Pancreas (tissue), 10 donors: ENCODE results near the gene PUS3. TPM values are rescaled to one million over a fixed set of nuclear protein-coding genes. Genes with fewer than 3 reads are reported as not detected.

Experiments used
- ATAC-seq, 4 donors: fragments of 200-7000 bp; cut with Tn5 transposase; one replicate each; pipeline versions ENCODE4 v1.8.0 to v1.9.1; 2020; ENCODE audit warnings: mild to moderate bottlenecking in 4 of 4, moderate library complexity in 4 of 4
- DNase-seq, 6 donors: peaks; one replicate each; pipeline ENCODE4 v3.0.0-alpha.2; 2020
- FAIRE-seq: peaks from 2 replicates; lab custom pipeline; 2012; peaks lifted over from hg19 to GRCh38; lab: Jason Lieb, UNC
- H3K27ac ChIP-seq, 4 donors: fragments of 200-600 bp; sonication (generic); 1 replicate in 3 of 4; 2 replicates in 1 of 4; pipeline versions ENCODE4 v1.5.0 to v1.8.0; 2020
- H3K27me3 ChIP-seq, 4 donors: fragments of 200-600 bp; one replicate each; pipeline ENCODE4 v1.8.0; 2021
- H3K36me3 ChIP-seq, 3 donors: fragments of 200-600 bp; sonication (generic) in 1 of 3; one replicate each; pipeline versions ENCODE4 v1.5.0 to v1.8.0; 2020 to 2021
- H3K4me1 ChIP-seq, 3 donors: fragments of 200-600 bp; one replicate each; pipeline ENCODE4 v1.8.0; 2021
- H3K4me3 ChIP-seq, 4 donors: fragments of 200-600 bp; sonication (generic) in 2 of 4; one replicate each; pipeline versions ENCODE4 v1.5.0 to v1.8.0; 2020 to 2021
- H3K9me3 ChIP-seq, 4 donors: fragments of 200-600 bp; one replicate each; pipeline ENCODE4 v1.8.0; 2021
- WGBS, 2 donors: extraction: QIAGEN DNeasy Blood & Tissue Kit; methylation state at CpG; one replicate each; pipeline ENCODE4 v1.1.7; 2013; 5-methylcytosine and 5-hydroxymethylcytosine counted together
- intact Hi-C, 3 donors: fragments of 100-400 bp; cut with DNase I; formaldehyde crosslinking; loops; one replicate each; pipeline versions ENCODE4 v1.11.1 to v1.14.2; 2022
- polyA plus RNA-seq, 2 donors: library from polyadenylated mRNA; stranded (reverse); fragments of 200-250 nt; gene quantifications; one replicate each; pipeline ENCODE4 v1.2.3, GENCODE V29; 2013
- total RNA-seq, 6 donors: library from RNA; stranded (reverse); fragmentation: NEBNext Ultra II Directional in 4 of 6; extraction: Animal tissue kit (Norgen Biotek cat#: 25700) in 4 of 6; gene quantifications; one replicate each; pipeline versions ENCODE4 v1.2.1 to v1.2.4, GENCODE V29; 2021 to 2023
- TF ChIP-seq, protein P1 (sequence below), 4 donors: fragments of 200-600 bp; sonication (generic) in 3 of 4; IDR thresholded peaks; one replicate each; pipeline versions ENCODE4 v1.5.0 to v1.8.0; 2021; ENCODE audit warnings: antibody characterized with exemption in 4 of 4
- donor health status: healthy with polysubstance abuse.
- donor health status: DM: no; HTN: no; CAD: no; lungs with moderate emphysema.
- donor health status: DM: no; HTN: no; CAD: no.
- donor health status: control.
- donor health status: control.
- donor health status: Bipolar disorder and iron deficiency.
- donor health status: DM: yes; HTN: yes; CAD: no.
- donor health status: DM: no; HTN: no; CAD: no.
- donor health status: DM: no; HTN: no; CAD: no.
- donor health status: DM: yes; HTN: yes; CAD: no.

Gene PUS3
- total and polyA plus RNA-seq, 8 donors = 8.9 to 17.9 (median 10.5) TPM

DNA sequence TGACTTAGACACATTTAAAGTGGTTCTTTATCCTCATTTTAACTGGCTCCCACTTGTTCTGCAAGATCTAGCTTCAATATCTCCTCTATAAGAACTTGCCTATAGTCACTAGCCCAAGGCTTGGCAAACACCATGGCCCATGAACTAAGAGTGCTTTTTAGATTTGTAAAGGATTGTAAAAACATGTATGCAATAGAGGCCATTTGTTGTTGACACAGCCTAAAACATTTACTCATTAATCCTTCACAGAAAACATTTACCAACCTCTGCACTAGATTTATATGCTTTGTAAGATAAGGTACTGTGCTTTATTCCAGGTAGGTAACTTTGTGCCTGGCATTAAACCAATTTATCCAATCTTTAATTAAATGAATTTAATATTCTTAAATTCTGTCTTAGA is 10.0 kb downstream of the PUS3 start:
- ATAC-seq = no peak

GRCh38 chr11:125892071-125892470 is 10.9 kb downstream of the PUS3 start:
- intact Hi-C loops = no loop called here
- FAIRE-seq (no peak), DNase-seq (no peak), ATAC-seq (no peak)
- Histone ChIP-seq H3K9me3 (no peaks in the 10 kb centered on the region), H3K36me3 (peaks cover 0 to 3% (median 0%) of the 10 kb centered on the region in 3 donors), H3K4me1 (peaks cover 0 to 7% (median 6%) of the 10 kb centered on the region in 3 donors), H3K27ac (no peak overlapping the region), H3K27me3 (no peaks in the 10 kb centered on the region), H3K4me3 (no peak overlapping the region)
- TF ChIP-seq, protein P1, sequence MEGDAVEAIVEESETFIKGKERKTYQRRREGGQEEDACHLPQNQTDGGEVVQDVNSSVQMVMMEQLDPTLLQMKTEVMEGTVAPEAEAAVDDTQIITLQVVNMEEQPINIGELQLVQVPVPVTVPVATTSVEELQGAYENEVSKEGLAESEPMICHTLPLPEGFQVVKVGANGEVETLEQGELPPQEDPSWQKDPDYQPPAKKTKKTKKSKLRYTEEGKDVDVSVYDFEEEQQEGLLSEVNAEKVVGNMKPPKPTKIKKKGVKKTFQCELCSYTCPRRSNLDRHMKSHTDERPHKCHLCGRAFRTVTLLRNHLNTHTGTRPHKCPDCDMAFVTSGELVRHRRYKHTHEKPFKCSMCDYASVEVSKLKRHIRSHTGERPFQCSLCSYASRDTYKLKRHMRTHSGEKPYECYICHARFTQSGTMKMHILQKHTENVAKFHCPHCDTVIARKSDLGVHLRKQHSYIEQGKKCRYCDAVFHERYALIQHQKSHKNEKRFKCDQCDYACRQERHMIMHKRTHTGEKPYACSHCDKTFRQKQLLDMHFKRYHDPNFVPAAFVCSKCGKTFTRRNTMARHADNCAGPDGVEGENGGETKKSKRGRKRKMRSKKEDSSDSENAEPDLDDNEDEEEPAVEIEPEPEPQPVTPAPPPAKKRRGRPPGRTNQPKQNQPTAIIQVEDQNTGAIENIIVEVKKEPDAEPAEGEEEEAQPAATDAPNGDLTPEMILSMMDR (IDR thresholded peaks at IDR 0.05) = no peak

More for the DNA sequence above, 10.0 kb downstream of the PUS3 start:
- no peaks in the 10 kb centered on the region for H3K27me3 ChIP-seq
- peaks cover 0 to 3% (median 0%) of the 10 kb centered on the region in 3 donors for H3K36me3 ChIP-seq
- FAIRE-seq (peak; percentile 13), DNase-seq (no peak)
- intact Hi-C loops = no loop called here
- no peak overlapping the region for H3K4me3 ChIP-seq
- H3K27ac ChIP-seq = no peak overlapping the region
- H3K4me1 ChIP-seq = peaks cover 0 to 7% (median 6%) of the 10 kb centered on the region in 3 donors
- TF ChIP-seq, protein P1 (IDR thresholded peaks at IDR 0.05) = no peak
- H3K9me3 ChIP-seq = no peaks in the 10 kb centered on the region

DNA sequence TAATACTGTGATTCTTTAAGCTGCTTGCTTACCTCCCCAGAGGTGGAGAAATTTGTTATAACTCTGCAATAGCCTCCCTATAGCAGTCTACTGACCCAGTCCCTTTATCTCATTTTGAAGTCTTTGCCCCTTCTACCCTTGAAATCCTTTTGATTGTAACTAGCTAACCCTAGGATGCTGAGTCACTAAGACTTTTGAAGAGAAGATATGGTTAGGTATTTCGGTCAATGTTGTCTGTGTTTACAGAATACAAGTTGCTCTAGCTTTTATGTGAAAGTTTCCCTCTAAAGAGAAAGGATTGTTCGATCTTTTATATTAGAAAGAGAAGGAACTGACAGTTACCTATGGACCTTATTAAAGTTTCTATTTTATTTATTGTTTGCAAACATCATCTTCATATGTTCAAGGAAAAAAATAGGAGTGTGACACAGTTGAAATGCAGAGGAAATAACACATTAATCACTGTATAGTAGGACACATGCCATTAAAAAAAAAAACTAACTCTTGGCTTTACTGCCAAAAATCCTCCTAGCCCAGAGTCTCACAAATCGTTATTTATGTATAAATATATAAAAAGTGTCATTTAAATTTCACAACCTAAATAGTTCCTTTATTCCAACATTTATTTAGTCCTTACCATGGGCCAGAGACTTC is 12.4 kb downstream of the PUS3 start:
- H3K27ac ChIP-seq = no peak overlapping the region
- H3K4me3 ChIP-seq = no peak overlapping the region
- H3K9me3 ChIP-seq = no peaks in the 10 kb centered on the region
- peaks cover 0 to 2% (median 0%) of the 10 kb centered on the region in 3 donors for H3K36me3 ChIP-seq
- TF ChIP-seq, protein P1 (IDR thresholded peaks at IDR 0.05) = no peak
- WGBS, 2 donors = 62 to 68% methylated on average over 3 of the region's 3 CpGs
- intact Hi-C loops = no loop called here
- FAIRE-seq = no peak
- no peak for ATAC-seq
- H3K4me1 ChIP-seq = peaks cover 0 to 7% (median 6%) of the 10 kb centered on the region in 3 donors
- no peaks in the 10 kb centered on the region for H3K27me3 ChIP-seq
- no peak for DNase-seq

DNA sequence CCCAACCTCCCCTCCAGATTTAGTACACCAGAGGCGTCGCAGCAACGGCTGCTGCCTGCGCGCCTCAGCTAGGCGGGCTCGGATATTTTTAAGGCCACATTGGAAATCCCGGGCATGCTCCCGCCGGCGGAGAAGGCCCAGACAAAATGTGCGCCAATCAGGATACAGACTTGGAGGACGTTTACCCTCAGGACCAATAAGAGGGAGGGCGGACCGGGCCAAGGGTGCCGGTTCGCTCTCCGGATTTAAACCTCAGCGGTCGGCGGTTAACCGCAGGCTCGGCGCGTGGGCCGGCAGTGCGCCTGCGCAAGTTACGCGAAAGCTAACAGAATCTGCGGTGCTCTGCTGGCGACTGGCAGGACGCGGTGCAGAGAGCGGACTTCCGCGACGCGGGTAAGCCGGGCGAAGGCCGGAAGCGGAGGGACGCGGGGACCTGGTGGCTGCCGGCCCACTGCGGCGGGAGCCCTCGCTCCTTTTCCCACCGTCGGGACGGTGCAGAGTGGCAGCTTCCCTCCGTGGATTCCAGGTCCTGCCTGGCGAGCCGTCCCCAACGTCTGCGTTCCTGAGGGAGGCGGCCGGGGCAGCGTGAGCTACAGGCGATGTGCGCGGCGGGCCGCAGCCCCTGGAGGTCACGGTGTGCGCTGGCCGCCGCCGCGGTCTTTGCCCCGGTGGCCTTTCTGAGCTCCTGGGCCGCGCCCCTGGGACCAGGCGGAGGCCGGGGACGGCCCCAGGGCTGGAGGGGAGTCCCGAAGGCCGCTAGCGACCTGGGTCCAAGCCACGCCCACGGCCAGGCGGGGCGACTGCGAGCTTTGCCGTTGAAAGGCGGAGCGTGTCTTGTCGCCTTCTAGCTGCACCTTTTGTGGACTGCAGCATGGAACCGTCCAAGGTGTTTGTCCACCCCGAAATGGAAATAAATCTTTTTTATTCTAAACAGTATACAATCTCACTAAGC is 15.4 kb downstream of the PUS3 start, which contains the start of gene HYLS1:
Gene HYLS1, plus strand, starts transcription at position 296 of the 952 bp plus-strand sequence. CDS start 11,701 bp downstream, outside the sequence.
- peak; percentile 88 to 96 (median 92) for DNase-seq
- intact Hi-C loops = no loop called here

More for the DNA sequence above, 15.4 kb downstream of the PUS3 start, which contains the start of gene HYLS1:
- H3K27me3 ChIP-seq = no peaks in the 10 kb centered on the region
- peak; percentile 32 for FAIRE-seq
- WGBS, 2 donors = 0 to 2% methylated on average over 88 to 91 of the region's 91 CpGs
- peak within 1 kb of the TSS; percentile 85 to 92 (median 90) for H3K27ac ChIP-seq
- H3K4me3 ChIP-seq = peak within 1 kb of the TSS; percentile 64 to 91 (median 87)
- TF ChIP-seq, protein P1 (IDR thresholded peaks at IDR 0.05) = peak in 1 of 4 donors; percentile 8
- H3K4me1 ChIP-seq = peaks cover 0 to 7% (median 6%) of the 10 kb centered on the region in 3 donors
- ATAC-seq = peak; percentile 94 to 98 (median 95)
- H3K36me3 ChIP-seq = no peaks in the 10 kb centered on the region
- no peaks in the 10 kb centered on the region for H3K9me3 ChIP-seq
